Neural cell (in vitro differentiated cells): ENCODE data around the gene GSG1. TPM values are rescaled to one million over a fixed set of nuclear protein-coding genes. Genes with fewer than 3 reads are reported as not detected.

Experiments
- H2AFZ ChIP-seq: fragments of 200-600, 300-800 bp; sonication (generic), shearing (Covaris generic); 2 replicates; pipeline ENCODE4 v1.6.0; 2014; ENCODE audit warnings: low read depth, mild to moderate bottlenecking, antibody characterized with exemption, low read length, moderate library complexity
- H3F3A ChIP-seq: fragments of 200-600 bp; shearing (Covaris generic); 2 replicates; pipeline ENCODE4 v1.6.1; 2016; ENCODE audit warnings: mild to moderate bottlenecking, moderate library complexity, mixed read lengths, antibody characterized with exemption, low read length; ENCODE audit not compliant: insufficient read depth, poor library complexity, severe bottlenecking
- H3K27ac ChIP-seq: fragments of 200-600, 300-800 bp; sonication (generic), shearing (Covaris generic); 2 replicates; pipeline ENCODE4 v1.5.1; 2014; ENCODE audit warnings: mild to moderate bottlenecking, low read length, moderate library complexity
- H3K27me3 ChIP-seq: fragments of 300-800, 200-600 bp; sonication (generic), shearing (Covaris generic); 2 replicates; pipeline ENCODE4 v1.6.0; 2014; ENCODE audit warnings: mild to moderate bottlenecking, low read depth, low read length, moderate library complexity; ENCODE audit not compliant: insufficient read depth
- H3K36me3 ChIP-seq: fragments of 300-800, 200-600 bp; sonication (generic), shearing (Covaris generic); 2 replicates; pipeline ENCODE4 v1.5.1; 2014; ENCODE audit warnings: mild to moderate bottlenecking, antibody characterized with exemption, low read length, moderate library complexity; ENCODE audit not compliant: insufficient read depth
- H3K4me2 ChIP-seq: fragments of 300-800, 200-600 bp; sonication (generic), shearing (Covaris generic); 2 replicates; pipeline ENCODE4 v1.6.0; 2014; ENCODE audit warnings: mild to moderate bottlenecking, low read length
- H3K4me3 ChIP-seq: fragments of 300-800, 200-600 bp; sonication (generic), shearing (Covaris generic); 2 replicates; pipeline ENCODE4 v1.5.1; 2014; ENCODE audit warnings: mild to moderate bottlenecking, low read length, moderate library complexity
- H3K79me2 ChIP-seq: fragments of 200-600 bp; shearing (Covaris generic); replicated peaks from 2 replicates; pipeline ENCODE4 v1.6.0; 2014; ENCODE audit warnings: mild to moderate bottlenecking, low read length, moderate library complexity; ENCODE audit not compliant: insufficient read depth
- H3K9ac ChIP-seq: fragments of 300-800, 200-600 bp; sonication (generic), shearing (Covaris generic); 2 replicates; pipeline ENCODE4 v1.6.1; 2016; ENCODE audit warnings: mild to moderate bottlenecking, low read length, mixed read lengths
- H3K9me2 ChIP-seq: fragments of 200-600 bp; shearing (Covaris generic); 2 replicates; pipeline ENCODE4 v1.6.1; 2016; ENCODE audit warnings: mild to moderate bottlenecking, low read length, mixed read lengths; ENCODE audit not compliant: insufficient read depth
- H3K9me3 ChIP-seq: fragments of 200-600, 300-800 bp; sonication (generic), shearing (Covaris generic); 2 replicates; pipeline ENCODE4 v1.6.1; 2016; ENCODE audit warnings: mild to moderate bottlenecking, mixed run types, low read length, moderate library complexity, mixed read lengths
- H4K20me1 ChIP-seq: fragments of 200-600 bp; shearing (Covaris generic); 2 replicates; pipeline ENCODE4 v1.6.1; 2016; ENCODE audit warnings: mild to moderate bottlenecking, mixed run types; ENCODE audit not compliant: insufficient read depth
- EP300 ChIP-seq: fragments of 450-650 bp; conservative IDR thresholded peaks from 2 replicates; pipeline ENCODE4 v1.6.1; 2014; ENCODE audit warnings: antibody characterized with exemption, mild to moderate bottlenecking, moderate library complexity; ENCODE audit not compliant: poor library complexity, severe bottlenecking
- EZH2 ChIP-seq: fragments of 200-600, 300-800 bp; shearing (Covaris generic), sonication (generic); IDR thresholded peaks from 2 replicates; pipeline ENCODE4 v1.6.1; 2014; ENCODE audit warnings: antibody characterized with exemption, low read length, borderline replicate concordance, mild to moderate bottlenecking; ENCODE audit not compliant: insufficient read depth, poor library complexity, severe bottlenecking
- MXI1 ChIP-seq: fragments of 450-650 bp; conservative IDR thresholded peaks from 2 replicates; pipeline ENCODE4 v1.6.1; 2014; ENCODE audit warnings: antibody characterized with exemption, mild to moderate bottlenecking; ENCODE audit not compliant: poor library complexity, severe bottlenecking
- POLR2AphosphoS5 ChIP-seq: IDR thresholded peaks from 2 replicates; pipeline ENCODE4 v1.6.1; 2012
- RAD21 ChIP-seq: fragments of 450-650 bp; conservative IDR thresholded peaks from 2 replicates; pipeline ENCODE4 v1.6.1; 2014; ENCODE audit warnings: antibody characterized with exemption, mild to moderate bottlenecking, moderate library complexity
- SMC3 ChIP-seq: fragments of 450-650 bp; conservative IDR thresholded peaks from 2 replicates; pipeline ENCODE4 v1.6.1; 2014; ENCODE audit warnings: antibody characterized with exemption, mild to moderate bottlenecking, moderate library complexity; ENCODE audit not compliant: poor library complexity
- TAF1 ChIP-seq: IDR thresholded peaks from 2 replicates; pipeline ENCODE4 v1.6.1; 2012; ENCODE audit warnings: low read depth
- polyA plus RNA-seq: library from polyadenylated mRNA; depleted of rRNA; stranded (reverse); fragments of >200 nt; gene quantifications from 2 replicates; pipeline ENCODE4 v1.2.3, GENCODE V29; 2014
- TF ChIP-seq, protein P1 (sequence below): IDR thresholded peaks from 2 replicates; pipeline ENCODE4 v1.6.1; 2012; ENCODE audit warnings: borderline replicate concordance
- TF ChIP-seq, protein P2 (sequence below): fragments of 450-650 bp; IDR thresholded peaks from 2 replicates; pipeline ENCODE4 v1.5.1; 2014; ENCODE audit warnings: antibody characterized with exemption, mild to moderate bottlenecking, moderate library complexity; ENCODE audit not compliant: poor library complexity, severe bottlenecking

Gene GSG1
- polyA plus RNA-seq, 1 donor from 2014 or later = 0.17 TPM

GRCh38 chr12:13149411-13149810, 45.9 kb upstream of the GSG1 start:
- H4K20me1 ChIP-seq = no peaks in the 10 kb centered on the region
- no peak overlapping the region for H3K9ac ChIP-seq
- no peak for TF ChIP-seq EZH2
- no peak for TF ChIP-seq EP300
- TF ChIP-seq, protein P1, sequence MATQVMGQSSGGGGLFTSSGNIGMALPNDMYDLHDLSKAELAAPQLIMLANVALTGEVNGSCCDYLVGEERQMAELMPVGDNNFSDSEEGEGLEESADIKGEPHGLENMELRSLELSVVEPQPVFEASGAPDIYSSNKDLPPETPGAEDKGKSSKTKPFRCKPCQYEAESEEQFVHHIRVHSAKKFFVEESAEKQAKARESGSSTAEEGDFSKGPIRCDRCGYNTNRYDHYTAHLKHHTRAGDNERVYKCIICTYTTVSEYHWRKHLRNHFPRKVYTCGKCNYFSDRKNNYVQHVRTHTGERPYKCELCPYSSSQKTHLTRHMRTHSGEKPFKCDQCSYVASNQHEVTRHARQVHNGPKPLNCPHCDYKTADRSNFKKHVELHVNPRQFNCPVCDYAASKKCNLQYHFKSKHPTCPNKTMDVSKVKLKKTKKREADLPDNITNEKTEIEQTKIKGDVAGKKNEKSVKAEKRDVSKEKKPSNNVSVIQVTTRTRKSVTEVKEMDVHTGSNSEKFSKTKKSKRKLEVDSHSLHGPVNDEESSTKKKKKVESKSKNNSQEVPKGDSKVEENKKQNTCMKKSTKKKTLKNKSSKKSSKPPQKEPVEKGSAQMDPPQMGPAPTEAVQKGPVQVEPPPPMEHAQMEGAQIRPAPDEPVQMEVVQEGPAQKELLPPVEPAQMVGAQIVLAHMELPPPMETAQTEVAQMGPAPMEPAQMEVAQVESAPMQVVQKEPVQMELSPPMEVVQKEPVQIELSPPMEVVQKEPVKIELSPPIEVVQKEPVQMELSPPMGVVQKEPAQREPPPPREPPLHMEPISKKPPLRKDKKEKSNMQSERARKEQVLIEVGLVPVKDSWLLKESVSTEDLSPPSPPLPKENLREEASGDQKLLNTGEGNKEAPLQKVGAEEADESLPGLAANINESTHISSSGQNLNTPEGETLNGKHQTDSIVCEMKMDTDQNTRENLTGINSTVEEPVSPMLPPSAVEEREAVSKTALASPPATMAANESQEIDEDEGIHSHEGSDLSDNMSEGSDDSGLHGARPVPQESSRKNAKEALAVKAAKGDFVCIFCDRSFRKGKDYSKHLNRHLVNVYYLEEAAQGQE = no peak
- TF ChIP-seq RAD21 = no peak
- TF ChIP-seq SMC3 = no peak
- TF ChIP-seq MXI1 = no peak
- TF ChIP-seq, protein P2, sequence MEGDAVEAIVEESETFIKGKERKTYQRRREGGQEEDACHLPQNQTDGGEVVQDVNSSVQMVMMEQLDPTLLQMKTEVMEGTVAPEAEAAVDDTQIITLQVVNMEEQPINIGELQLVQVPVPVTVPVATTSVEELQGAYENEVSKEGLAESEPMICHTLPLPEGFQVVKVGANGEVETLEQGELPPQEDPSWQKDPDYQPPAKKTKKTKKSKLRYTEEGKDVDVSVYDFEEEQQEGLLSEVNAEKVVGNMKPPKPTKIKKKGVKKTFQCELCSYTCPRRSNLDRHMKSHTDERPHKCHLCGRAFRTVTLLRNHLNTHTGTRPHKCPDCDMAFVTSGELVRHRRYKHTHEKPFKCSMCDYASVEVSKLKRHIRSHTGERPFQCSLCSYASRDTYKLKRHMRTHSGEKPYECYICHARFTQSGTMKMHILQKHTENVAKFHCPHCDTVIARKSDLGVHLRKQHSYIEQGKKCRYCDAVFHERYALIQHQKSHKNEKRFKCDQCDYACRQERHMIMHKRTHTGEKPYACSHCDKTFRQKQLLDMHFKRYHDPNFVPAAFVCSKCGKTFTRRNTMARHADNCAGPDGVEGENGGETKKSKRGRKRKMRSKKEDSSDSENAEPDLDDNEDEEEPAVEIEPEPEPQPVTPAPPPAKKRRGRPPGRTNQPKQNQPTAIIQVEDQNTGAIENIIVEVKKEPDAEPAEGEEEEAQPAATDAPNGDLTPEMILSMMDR = no peak
- no peak for TF ChIP-seq TAF1
- no peaks in the 10 kb centered on the region for H3K9me2 ChIP-seq
- H3K36me3 ChIP-seq = no peaks in the 10 kb centered on the region
- H3K27me3 ChIP-seq = no peaks in the 10 kb centered on the region
- no peak overlapping the region for H3K27ac ChIP-seq
- no peak overlapping the region for H3K4me2 ChIP-seq
- H3K79me2 ChIP-seq = no peaks in the 10 kb centered on the region
- H3K4me3 ChIP-seq = no peak overlapping the region
- no peaks in the 10 kb centered on the region for H3F3A ChIP-seq
- no peaks in the 10 kb centered on the region for H3K9me3 ChIP-seq
- H2AFZ ChIP-seq = no peak overlapping the region

DNA sequence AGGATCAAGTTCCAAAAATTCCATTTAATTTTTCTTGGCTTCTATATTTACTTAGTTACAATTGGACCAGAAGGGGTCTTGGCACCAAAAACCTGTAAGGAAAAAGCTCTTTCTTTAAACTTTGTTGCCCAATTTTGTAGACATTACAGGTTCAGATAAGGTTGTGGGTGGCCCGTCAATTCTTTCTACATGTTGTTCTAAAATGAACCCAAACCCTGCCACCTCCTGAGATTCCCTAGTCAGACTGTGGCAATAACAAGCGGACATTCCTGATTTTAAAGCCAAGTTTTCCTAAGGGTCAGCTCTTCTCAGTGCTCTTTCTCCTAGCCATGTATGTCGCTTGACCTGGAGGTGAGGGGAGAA, 45.0 kb upstream of the GSG1 start:
- no peak overlapping the region for H3K4me2 ChIP-seq
- no peaks in the 10 kb centered on the region for H3K9me2 ChIP-seq
- no peaks in the 10 kb centered on the region for H3F3A ChIP-seq
- H3K9me3 ChIP-seq = no peaks in the 10 kb centered on the region
- TF ChIP-seq MXI1 (no peak), EZH2 (no peak), EP300 (no peak), SMC3 (no peak), RAD21 (no peak), POLR2AphosphoS5 (no peak), TAF1 (no peak)
- TF ChIP-seq, protein P1 = no peak
- TF ChIP-seq, protein P2 = no peak
- no peak overlapping the region for H3K27ac ChIP-seq
- no peaks in the 10 kb centered on the region for H3K27me3 ChIP-seq
- H3K36me3 ChIP-seq = no peaks in the 10 kb centered on the region
- no peak overlapping the region for H3K9ac ChIP-seq
- no peak overlapping the region for H2AFZ ChIP-seq
- no peak overlapping the region for H3K4me3 ChIP-seq
- no peaks in the 10 kb centered on the region for H3K79me2 ChIP-seq
- H4K20me1 ChIP-seq = no peaks in the 10 kb centered on the region
